Large intestine (tissue), 1 donor: Measurements from ENCODE around the gene S100PBP. TPM values are rescaled to one million over a fixed set of nuclear protein-coding genes. Genes with fewer than 3 reads are reported as not detected.

Source experiments
- polyA plus RNA-seq: library from polyadenylated mRNA; unstranded; fragments of 120-200 nt; gene quantifications from one replicate; pipeline ENCODE4 v1.2.1, GENCODE V29; 2013

Gene S100PBP
- polyA plus RNA-seq, 1 donor = 27.5 TPM

Other genes with a start within 250 kb of the S100PBP start
- 39.5 TPM for gene ZBTB8OS, start 167.1 kb upstream of the S100PBP start, polyA plus RNA-seq
- 159 TPM for gene RBBP4, start 166.4 kb upstream of the S100PBP start, polyA plus RNA-seq
- gene SYNC, start 114.9 kb upstream of the S100PBP start, polyA plus RNA-seq = 5.2 TPM
- gene YARS1, start 295 bp upstream of the S100PBP start, polyA plus RNA-seq = 59.9 TPM
- 11.0 TPM for gene FNDC5, start 53.3 kb downstream of the S100PBP start, polyA plus RNA-seq
- gene HPCA, start 68.8 kb downstream of the S100PBP start, polyA plus RNA-seq = 0.87 TPM
- gene TMEM54, start 83.7 kb downstream of the S100PBP start, polyA plus RNA-seq = 27.7 TPM
- gene RNF19B, start 147.2 kb downstream of the S100PBP start, polyA plus RNA-seq = 31.3 TPM
- gene AK2, start 219.2 kb downstream of the S100PBP start, polyA plus RNA-seq = 192 TPM